Measurements from ENCODE around the gene APOE. TPM values are rescaled to one million over a fixed set of nuclear protein-coding genes. Genes with fewer than 3 reads are reported as not detected.

The APOE gene
- total RNA-seq, 1 donor from 2014 or later, result 89.0 TPM

DNA sequence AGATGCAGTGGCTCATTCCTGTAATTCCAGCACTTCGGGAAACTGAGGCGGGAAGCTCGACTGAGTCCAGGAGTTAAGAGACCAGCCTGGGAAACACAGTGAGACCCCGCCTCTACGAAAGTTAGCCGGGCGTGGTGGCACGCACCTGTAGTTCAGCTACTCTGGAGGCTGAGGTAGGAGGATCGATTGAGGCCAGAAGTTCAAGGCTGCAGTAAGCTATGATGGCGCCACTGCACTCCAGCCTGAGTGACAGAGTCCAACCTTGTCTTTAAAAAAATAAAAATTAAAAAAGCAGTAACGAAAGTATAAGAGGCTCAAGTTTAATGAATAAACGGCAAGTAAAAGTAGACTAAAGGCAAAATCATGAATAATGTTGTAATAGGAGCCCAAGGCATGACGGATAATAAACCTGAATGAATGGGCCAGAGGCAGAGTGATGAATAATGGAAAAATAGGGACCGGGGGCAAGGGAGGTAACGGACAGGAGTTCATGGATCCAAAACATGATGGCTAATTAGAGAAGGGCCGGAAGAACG is 15.7 kb upstream of the APOE start:
- Histone ChIP-seq H3K27me3 (ENCODE audit: control insufficient read depth, insufficient read depth, low read length) (no peaks in the 10 kb centered on the region), H3K4me3 (ENCODE audit: low read depth, low read length) (peak overlapping the region; percentile 41), H3K36me3 (ENCODE audit: control insufficient read depth, insufficient read depth, low read length) (peaks cover 5% of the 10 kb centered on the region)
- no peak for DNase-seq (ENCODE audit: low read depth)
- TF ChIP-seq, protein P1, sequence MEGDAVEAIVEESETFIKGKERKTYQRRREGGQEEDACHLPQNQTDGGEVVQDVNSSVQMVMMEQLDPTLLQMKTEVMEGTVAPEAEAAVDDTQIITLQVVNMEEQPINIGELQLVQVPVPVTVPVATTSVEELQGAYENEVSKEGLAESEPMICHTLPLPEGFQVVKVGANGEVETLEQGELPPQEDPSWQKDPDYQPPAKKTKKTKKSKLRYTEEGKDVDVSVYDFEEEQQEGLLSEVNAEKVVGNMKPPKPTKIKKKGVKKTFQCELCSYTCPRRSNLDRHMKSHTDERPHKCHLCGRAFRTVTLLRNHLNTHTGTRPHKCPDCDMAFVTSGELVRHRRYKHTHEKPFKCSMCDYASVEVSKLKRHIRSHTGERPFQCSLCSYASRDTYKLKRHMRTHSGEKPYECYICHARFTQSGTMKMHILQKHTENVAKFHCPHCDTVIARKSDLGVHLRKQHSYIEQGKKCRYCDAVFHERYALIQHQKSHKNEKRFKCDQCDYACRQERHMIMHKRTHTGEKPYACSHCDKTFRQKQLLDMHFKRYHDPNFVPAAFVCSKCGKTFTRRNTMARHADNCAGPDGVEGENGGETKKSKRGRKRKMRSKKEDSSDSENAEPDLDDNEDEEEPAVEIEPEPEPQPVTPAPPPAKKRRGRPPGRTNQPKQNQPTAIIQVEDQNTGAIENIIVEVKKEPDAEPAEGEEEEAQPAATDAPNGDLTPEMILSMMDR (IDR thresholded peaks at IDR 0.05; ENCODE audit: insufficient read depth, low read length, poor library complexity, severe bottlenecking), result no peak

DNA sequence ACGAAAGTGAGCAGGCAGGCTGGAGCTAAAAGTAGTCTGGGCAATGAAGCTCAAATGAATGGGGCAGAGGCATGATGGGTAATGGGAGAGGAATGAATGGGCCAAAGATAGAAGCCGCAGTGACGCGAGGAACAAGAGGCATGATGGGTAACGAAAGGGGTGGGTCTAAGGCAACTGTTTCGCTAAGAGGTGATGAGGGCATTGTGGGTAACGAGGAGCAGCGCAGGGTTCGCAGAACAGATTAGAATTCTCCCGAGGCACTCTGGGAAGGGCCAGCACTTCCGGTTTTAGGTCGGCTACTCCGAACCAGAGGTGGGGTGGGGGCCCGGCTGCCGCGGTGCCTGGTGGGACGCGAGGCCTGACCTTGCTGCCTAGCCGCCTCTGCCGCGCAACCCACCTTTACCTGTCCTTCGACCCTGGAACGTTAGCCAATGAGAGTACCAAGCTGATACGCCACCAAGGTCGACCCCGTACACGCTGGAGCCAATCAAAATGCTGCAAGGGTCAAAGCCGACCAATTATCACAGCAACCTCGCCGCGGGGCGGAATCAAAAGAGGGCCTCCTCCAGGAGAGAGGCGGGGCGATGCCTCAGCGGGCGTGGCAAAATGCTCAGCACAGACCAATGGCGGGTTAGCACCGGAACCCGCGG is 15.1 kb upstream of the APOE start:
- peaks cover 5% of the 10 kb centered on the region for H3K36me3 ChIP-seq (ENCODE audit: control insufficient read depth, insufficient read depth, low read length)
- no peaks in the 10 kb centered on the region for H3K27me3 ChIP-seq (ENCODE audit: control insufficient read depth, insufficient read depth, low read length)
- TF ChIP-seq, protein P1 (IDR thresholded peaks at IDR 0.05; ENCODE audit: insufficient read depth, low read length, poor library complexity, severe bottlenecking), result no peak
- DNase-seq (ENCODE audit: low read depth), result peak; percentile 99
- peak overlapping the region; percentile 41 for H3K4me3 ChIP-seq (ENCODE audit: low read depth, low read length)

DNA sequence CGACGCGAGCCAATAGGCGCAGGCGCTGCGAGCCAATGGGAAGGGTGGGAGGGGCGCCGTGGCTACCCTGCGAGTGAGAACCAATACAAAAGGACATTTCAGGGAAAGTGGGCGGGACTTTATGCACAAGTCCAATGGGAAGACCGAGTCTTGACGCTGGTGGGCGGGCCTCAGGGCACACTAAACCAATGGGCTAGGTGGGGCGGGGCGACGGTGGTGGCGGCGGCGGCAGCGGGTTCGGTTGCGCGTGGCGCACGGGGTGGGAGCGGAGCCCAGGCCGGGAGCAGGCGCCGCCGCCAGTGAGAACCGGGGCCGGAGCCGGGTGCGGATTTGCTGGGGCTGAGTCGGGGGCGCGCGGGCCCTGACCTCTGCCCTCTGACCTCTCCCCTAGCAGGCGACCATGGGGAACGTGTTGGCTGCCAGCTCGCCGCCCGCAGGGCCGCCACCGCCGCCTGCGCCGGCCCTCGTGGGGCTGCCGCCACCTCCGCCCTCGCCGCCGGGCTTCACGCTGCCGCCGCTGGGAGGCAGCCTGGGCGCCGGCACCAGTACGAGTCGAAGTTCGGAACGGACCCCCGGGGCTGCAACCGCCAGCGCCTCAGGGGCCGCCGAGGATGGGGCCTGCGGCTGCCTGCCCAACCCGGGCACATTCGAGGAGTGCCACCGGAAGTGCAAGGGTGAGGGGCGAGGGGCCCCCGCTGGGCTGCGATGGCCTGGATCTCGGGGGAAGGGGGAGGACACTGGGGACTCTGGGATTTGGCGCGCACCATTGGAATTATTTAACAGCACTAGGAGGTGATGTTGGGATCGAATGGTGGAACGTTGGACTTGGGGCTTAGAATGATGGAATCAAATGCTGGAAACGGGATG is 14.3 kb upstream of the APOE start, which contains the start of gene TOMM40:
TSS of gene TOMM40 (plus strand) at position 239 of the 867 bp plus-strand sequence. CDS start at position 401, 162 bp downstream.
- no peaks in the 10 kb centered on the region for H3K27me3 ChIP-seq (ENCODE audit: control insufficient read depth, insufficient read depth, low read length)
- peak; percentile 98 for DNase-seq (ENCODE audit: low read depth)
- H3K36me3 ChIP-seq (ENCODE audit: control insufficient read depth, insufficient read depth, low read length), result peaks cover 6% of the 10 kb centered on the region
- peak within 1 kb of the TSS; percentile 90 for H3K4me3 ChIP-seq (ENCODE audit: low read depth, low read length)
- TF ChIP-seq, protein P1 (IDR thresholded peaks at IDR 0.05; ENCODE audit: insufficient read depth, low read length, poor library complexity, severe bottlenecking), result no peak

DNA sequence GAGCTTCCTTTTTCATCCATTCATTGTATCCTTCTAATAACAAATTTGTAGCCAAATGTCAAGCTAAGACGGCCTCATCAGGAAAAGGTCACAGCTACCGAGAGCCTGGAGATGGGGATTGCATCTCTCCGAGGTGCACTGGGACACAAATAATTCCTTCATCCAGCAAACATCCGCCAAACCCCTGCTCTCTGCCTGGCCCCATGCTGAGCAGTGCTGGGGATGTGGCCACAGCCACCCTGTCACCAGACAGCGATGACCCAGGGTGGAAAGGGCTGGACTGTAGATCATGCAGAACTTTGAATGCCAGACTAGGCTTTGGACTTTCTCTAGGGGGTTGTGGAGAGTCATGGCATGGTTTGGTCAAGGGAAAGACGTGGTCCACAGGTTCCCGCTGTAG is 12.7 kb upstream of the APOE start:
- H3K27me3 ChIP-seq (ENCODE audit: control insufficient read depth, insufficient read depth, low read length), result no peaks in the 10 kb centered on the region
- no peak for DNase-seq (ENCODE audit: low read depth)
- TF ChIP-seq, protein P1 (IDR thresholded peaks at IDR 0.05; ENCODE audit: insufficient read depth, low read length, poor library complexity, severe bottlenecking), result no peak
- H3K36me3 ChIP-seq (ENCODE audit: control insufficient read depth, insufficient read depth, low read length), result peaks cover 7% of the 10 kb centered on the region
- no peak overlapping the region for H3K4me3 ChIP-seq (ENCODE audit: low read depth, low read length)

DNA sequence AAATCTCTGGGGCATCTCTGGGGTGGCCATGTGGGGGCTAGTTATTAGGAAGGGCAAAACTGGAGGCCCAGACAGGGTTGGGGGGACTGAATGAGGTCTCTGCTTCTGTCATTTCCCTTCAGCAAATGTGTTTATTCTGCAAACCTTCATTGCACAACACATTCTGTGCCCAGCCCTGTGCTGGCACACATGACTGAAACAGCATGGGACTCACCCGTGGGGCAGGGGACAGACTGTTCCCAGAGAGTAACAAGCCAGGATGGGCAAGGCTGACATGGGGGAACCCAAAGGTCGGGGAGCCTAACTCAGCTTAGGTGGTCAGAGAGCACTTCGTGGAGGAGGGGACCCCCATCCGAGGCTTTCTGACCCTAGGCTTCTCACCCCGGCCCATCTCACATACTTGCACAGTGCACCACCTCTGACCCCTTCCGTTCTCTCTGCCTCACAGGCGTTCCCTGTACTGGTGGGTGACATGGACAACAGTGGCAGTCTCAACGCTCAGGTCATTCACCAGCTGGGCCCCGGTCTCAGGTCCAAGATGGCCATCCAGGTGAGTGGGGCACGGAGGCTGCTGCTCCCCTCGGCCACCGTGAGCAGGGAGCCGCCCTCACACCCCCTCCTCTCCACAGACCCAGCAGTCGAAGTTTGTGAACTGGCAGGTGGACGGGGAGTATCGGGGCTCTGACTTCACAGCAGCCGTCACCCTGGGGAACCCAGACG is 12.1 kb upstream of the APOE start:
- TF ChIP-seq, protein P1 (IDR thresholded peaks at IDR 0.05; ENCODE audit: insufficient read depth, low read length, poor library complexity, severe bottlenecking), result no peak
- Histone ChIP-seq H3K36me3 (ENCODE audit: control insufficient read depth, insufficient read depth, low read length) (peaks cover 8% of the 10 kb centered on the region), H3K27me3 (ENCODE audit: control insufficient read depth, insufficient read depth, low read length) (no peaks in the 10 kb centered on the region), H3K4me3 (ENCODE audit: low read depth, low read length) (no peak overlapping the region)
- DNase-seq (ENCODE audit: low read depth), result no peak

All from kidney epithelial cell (primary cell).